A549 (cell line): ENCODE data around the gene CREBL2.

ENCODE experiments used
- BHLHE40 ChIP-seq: IDR thresholded peaks from 2 replicates; pipeline ENCODE4 v1.6.1; 2012; ENCODE audit warnings: low read depth, low read length, inconsistent platforms
- CBX2 ChIP-seq: fragments of 200-600 bp; sonication (generic); IDR thresholded peaks from 2 replicates; pipeline ENCODE4 v1.6.1; 2016; ENCODE audit warnings: low read depth, mild to moderate bottlenecking, borderline replicate concordance
- CBX8 ChIP-seq: fragments of 200-600 bp; sonication (generic); IDR thresholded peaks from 2 replicates; pipeline ENCODE4 v1.6.1; 2016
- CHD2 ChIP-seq: fragments of 150-350 bp; IDR thresholded peaks from 2 replicates; pipeline ENCODE4 v1.6.1; 2014; ENCODE audit warnings: low read length; ENCODE audit not compliant: partially characterized antibody
- EP300 ChIP-seq, 2 experiments: fragments of >200 bp; sonication (Bioruptor Twin); formaldehyde crosslinking; IDR thresholded peaks; 2 replicates in 1 of 2; 3 replicates in 1 of 2; pipeline ENCODE4 v1.6.1; 2016 to 2017
- POLR2A ChIP-seq: IDR thresholded peaks from 2 replicates; pipeline ENCODE4 v1.6.1; 2012; ENCODE audit warnings: mild to moderate bottlenecking, low read length
- RAD21 ChIP-seq, 2 experiments: fragments of >200 bp in 1 of 2; sonication (Bioruptor Twin) in 1 of 2; formaldehyde crosslinking in 1 of 2; IDR thresholded peaks in 1 of 2; conservative IDR thresholded peaks in 1 of 2; 2 replicates in 1 of 2; 3 replicates in 1 of 2; pipeline ENCODE4 v1.6.1; 2012 to 2018; ENCODE audit warnings: inconsistent platforms in 1 of 2
- REST ChIP-seq: fragments of 200-600 bp; sonication (generic); IDR thresholded peaks from 2 replicates; pipeline ENCODE4 v1.6.1; 2016; ENCODE audit warnings: antibody characterized with exemption, mild to moderate bottlenecking, moderate library complexity
- TF ChIP-seq, protein P1 (sequence below): fragments of >200 bp; sonication (Bioruptor Twin); formaldehyde crosslinking; IDR thresholded peaks from 3 replicates; pipeline ENCODE4 v1.5.1; 2016
- TF ChIP-seq, protein P2 (sequence below): IDR thresholded peaks from 2 replicates; pipeline ENCODE4 v1.6.1; 2012

DNA sequence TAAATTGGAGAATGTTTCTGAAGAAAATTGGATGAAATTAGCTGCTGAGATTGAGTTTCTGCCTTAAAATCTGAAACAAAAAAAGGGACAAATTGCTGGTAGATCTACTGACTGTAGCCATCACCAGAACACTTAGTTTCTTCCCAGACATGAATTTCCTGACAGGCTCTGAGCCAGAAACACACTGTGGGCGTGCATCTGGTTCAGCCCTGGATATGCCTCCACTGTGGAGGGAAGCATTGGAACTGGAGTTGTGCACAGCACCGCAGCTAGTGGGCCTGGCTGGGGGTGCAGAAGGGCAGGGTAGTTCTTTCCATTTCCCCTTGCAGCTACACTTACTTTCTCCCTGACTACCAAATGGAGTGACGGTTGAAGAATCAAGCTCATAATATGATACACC, 31.2 kb downstream of the CREBL2 start:
- TF ChIP-seq, protein P1, sequence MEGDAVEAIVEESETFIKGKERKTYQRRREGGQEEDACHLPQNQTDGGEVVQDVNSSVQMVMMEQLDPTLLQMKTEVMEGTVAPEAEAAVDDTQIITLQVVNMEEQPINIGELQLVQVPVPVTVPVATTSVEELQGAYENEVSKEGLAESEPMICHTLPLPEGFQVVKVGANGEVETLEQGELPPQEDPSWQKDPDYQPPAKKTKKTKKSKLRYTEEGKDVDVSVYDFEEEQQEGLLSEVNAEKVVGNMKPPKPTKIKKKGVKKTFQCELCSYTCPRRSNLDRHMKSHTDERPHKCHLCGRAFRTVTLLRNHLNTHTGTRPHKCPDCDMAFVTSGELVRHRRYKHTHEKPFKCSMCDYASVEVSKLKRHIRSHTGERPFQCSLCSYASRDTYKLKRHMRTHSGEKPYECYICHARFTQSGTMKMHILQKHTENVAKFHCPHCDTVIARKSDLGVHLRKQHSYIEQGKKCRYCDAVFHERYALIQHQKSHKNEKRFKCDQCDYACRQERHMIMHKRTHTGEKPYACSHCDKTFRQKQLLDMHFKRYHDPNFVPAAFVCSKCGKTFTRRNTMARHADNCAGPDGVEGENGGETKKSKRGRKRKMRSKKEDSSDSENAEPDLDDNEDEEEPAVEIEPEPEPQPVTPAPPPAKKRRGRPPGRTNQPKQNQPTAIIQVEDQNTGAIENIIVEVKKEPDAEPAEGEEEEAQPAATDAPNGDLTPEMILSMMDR = no peak
- TF ChIP-seq CBX8 (no peak), CBX2 (no peak), POLR2A (no peak), EP300 (IDR thresholded peaks at IDR 0.05) (no peak), REST (no peak), BHLHE40 (no peak), CHD2 (no peak), RAD21 (conservative IDR thresholded peaks at IDR 0.05 in 1 of 2, IDR thresholded peaks at IDR 0.05 in 1 of 2) (no peak)
- TF ChIP-seq, protein P2, sequence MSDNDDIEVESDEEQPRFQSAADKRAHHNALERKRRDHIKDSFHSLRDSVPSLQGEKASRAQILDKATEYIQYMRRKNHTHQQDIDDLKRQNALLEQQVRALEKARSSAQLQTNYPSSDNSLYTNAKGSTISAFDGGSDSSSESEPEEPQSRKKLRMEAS = no peak
